GM21717 (cell line): ENCODE measurements around the gene MIPOL1.
"Not testable (repeated sequence)": the region's sequence is repeated elsewhere in the genome, so short reads cannot be mapped to it uniquely, and the experiment has no call there.

Experiments used
- ATAC-seq: cut with Tn5 transposase; IDR thresholded peaks from one replicate; pipeline ENCODE4 v1.9.1; 2021; ENCODE audit warnings: mild to moderate bottlenecking, moderate library complexity; ENCODE audit not compliant: unreplicated experiment

The MIPOL1 gene

GRCh38 chr14:37384870-37385596 is 187.3 kb downstream of the MIPOL1 start:
- no peak for ATAC-seq

DNA sequence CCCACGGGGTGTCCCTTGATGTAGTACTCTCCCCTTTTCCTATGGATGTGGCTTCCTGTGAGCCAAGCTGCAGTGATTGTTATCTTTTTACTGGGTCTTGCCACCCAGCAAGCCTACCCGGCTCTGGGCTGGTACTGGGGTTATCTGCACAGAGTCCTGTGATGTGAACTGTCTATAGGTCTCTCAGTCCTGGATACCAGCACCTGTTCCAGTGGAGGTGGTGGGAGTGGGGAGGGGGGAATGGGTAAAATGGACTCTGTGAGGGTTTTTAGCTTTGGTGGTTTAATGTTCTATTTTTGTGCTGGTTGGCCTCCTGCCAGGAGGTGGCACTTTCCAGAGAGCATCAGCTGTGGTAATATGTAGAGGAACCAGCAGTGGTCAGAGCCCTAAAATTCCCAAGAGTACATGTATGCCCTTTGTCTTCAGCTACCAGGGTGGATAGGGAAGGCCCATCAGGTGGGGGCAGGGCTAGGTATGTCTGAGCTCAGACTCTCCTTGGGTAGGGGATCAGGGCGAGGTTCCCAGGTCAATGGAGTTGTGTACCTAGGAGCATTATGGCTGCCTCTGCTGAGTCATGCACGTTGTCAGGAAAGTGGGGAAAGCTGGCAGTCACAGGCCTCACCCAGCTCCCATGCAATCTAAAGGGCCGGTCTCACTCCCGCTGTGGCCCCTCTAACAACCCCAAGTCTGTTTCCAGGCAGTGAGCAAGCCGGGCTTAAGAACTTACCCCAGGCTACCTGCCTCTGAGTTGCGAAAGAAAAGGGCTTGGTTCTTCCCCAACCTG is 199.6 kb downstream of the MIPOL1 start:
- ATAC-seq = not testable (repeated sequence)

GRCh38 chr14:37397941-37398215 is 200.1 kb downstream of the MIPOL1 start:
- ATAC-seq = no peak

GRCh38 chr14:37399517-37399916 is 201.8 kb downstream of the MIPOL1 start:
- ATAC-seq = no peak

GRCh38 chr14:37401093-37401492 is 203.4 kb downstream of the MIPOL1 start:
- no peak for ATAC-seq

- no peak for ATAC-seq
These were observed 205.9 kb downstream of the MIPOL1 start for GRCh38 chr14:37403626-37404025.

- no peak for ATAC-seq
These were observed 208.4 kb downstream of the MIPOL1 start for GRCh38 chr14:37406095-37406494.

GRCh38 chr14:37411079-37411735 is 213.5 kb downstream of the MIPOL1 start:
- no peak for ATAC-seq

- no peak for ATAC-seq
These were observed 215.3 kb downstream of the MIPOL1 start for GRCh38 chr14:37413050-37413449.

- ATAC-seq = no peak
These were observed 215.8 kb downstream of the MIPOL1 start for GRCh38 chr14:37413504-37414003.

- no peak for ATAC-seq
These were observed 218.5 kb downstream of the MIPOL1 start for GRCh38 chr14:37416264-37416663.

DNA sequence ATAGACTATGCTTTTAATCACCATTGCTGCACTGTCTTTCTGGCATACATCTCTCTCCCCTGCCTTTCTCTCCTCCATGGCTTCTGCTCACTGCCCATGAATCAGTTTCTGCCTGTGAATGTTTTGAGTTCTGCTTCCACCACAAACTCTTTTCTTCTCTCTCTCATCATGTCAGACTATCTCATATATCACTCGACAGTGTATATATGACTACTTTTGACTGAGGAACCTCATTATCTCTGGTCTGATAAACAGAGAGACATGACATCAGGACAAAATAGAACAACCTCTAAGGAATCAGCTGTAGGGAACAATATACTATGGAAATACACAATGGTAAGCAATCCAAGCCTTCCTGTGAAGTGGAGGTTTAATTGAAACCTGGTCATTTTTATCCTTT is 219.4 kb downstream of the MIPOL1 start:
- no peak for ATAC-seq

DNA sequence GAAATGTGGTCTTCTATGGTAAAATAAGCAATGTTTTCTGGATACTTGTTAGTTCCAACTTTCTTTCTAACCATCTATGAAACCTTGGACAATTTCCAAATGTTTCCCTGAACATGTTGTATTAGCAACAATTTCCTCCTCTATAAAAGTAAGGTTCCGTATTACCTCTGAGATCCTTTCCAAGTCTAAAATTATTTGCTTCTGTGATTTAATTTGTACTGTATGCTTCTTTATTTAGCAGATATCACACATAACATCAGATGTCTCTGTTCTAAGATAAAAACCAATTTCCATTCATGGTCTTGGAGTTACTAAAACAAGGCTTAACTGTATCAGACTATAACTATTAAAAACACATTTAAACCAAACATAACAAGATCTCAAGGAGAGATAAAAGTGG is 220.1 kb downstream of the MIPOL1 start:
- ATAC-seq = no peak

DNA sequence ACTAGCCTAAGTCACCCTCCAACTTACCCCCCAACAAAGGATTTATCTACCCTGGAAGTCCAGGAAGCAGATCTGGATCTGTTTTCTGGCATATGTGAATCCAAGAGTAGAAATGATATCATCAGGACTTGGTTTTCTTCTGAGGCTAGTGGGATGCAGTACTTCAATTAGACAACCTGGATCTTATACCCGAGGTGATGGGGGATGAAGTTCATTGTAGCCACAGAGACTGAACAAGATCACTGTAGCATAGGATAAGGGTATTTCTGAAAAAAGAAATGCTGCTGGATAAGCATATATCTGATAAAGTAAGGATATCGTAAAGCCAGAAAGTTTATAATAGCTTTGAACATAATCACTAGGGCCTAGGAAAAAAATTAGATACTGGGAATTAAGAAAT is 222.9 kb downstream of the MIPOL1 start:
- ATAC-seq = no peak

- ATAC-seq = no peak
These were observed 224.6 kb downstream of the MIPOL1 start for GRCh38 chr14:37422319-37422718.

- ATAC-seq = no peak
These were observed 225.0 kb downstream of the MIPOL1 start for GRCh38 chr14:37422748-37423147.

- ATAC-seq = no peak
These were observed 231.2 kb downstream of the MIPOL1 start for GRCh38 chr14:37428954-37429353.

GRCh38 chr14:37429618-37430017 is 231.9 kb downstream of the MIPOL1 start:
- no peak for ATAC-seq

- ATAC-seq = no peak
These were observed 237.1 kb downstream of the MIPOL1 start for GRCh38 chr14:37434867-37435266.

DNA sequence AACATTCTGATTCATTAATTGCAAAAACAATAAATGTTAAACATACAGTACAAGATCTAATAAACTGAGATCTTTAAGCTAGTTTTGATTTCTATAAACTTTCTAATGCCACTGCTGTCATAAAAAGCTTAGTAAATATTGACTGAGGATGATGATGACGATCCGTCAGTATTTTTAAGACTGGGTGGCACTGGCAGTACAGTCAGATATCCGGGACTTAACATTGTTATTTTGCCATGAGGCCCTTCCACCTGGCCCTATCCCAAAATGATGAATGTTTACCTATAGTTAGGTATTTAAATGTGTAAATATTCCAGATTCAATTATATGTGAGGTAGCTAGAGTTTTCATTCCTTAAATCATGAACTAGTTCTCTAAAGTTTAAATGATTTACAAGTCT is 238.8 kb downstream of the MIPOL1 start:
- no peak for ATAC-seq

DNA sequence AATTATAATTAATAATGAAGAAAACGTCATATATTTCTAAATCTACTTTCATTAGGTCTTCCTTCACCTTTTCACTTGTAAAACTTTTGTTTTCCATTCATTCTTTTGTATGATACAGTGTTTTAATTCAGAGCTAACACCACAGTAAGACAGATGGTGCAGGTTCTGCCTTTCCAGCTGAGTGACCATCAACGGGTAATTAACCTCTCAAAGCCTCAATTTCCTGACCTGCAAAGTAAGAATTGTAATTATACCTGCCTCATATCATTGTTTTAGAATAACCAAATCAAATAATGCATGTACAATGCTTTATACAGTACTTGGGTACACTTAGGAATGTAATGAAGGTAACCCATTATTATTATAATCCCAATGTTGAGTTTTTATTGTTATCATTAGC is 239.8 kb downstream of the MIPOL1 start:
- no peak for ATAC-seq

DNA sequence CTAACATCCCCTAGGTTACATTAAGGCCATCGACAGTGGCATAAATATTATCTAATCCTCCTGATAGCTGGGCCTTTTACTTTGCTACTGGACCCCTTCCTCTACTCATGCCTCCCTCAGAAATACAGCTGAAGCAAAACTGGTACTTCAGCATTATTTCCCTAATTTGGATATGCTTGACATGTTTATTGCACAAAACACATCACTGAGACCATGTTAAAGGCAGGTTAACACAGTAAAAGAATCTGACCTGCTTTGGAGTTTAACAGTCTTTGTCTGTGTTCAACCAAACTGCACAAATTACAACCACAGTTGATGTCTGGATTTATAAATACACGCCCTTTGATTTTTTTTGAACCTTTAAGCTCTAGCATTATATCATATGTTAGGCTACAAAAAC is 240.7 kb downstream of the MIPOL1 start:
- ATAC-seq = no peak
